HG03460 (cell line): ENCODE results near the gene TPGS1.

Source experiments
- ATAC-seq: cut with Tn5 transposase; IDR thresholded peaks from one replicate; pipeline ENCODE4 v1.9.1; 2021; ENCODE audit not compliant: unreplicated experiment

The TPGS1 gene

DNA sequence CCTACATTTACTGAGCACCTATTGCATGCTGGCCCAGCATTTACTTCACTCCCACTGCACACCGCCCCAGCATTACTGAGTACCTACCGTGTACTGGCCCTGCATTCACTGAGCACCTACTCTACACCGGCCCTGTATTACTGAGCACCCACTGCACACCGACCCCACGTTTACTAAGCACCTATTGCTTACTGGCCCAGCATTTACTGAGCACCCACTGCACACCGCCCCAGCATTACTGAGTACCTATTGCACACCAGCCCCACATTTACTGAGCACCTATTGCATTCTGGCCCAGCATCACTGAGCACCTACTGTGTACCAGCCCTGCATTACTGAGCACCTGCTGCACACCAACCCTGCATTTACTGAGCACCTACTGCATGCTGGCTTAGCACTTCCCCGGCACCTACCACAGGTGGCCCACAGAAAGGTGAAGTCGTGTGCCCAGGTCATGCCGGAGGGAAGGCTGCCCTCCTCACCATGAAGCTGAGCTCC is 6.9 kb downstream of the TPGS1 start:
- no peak for ATAC-seq

DNA sequence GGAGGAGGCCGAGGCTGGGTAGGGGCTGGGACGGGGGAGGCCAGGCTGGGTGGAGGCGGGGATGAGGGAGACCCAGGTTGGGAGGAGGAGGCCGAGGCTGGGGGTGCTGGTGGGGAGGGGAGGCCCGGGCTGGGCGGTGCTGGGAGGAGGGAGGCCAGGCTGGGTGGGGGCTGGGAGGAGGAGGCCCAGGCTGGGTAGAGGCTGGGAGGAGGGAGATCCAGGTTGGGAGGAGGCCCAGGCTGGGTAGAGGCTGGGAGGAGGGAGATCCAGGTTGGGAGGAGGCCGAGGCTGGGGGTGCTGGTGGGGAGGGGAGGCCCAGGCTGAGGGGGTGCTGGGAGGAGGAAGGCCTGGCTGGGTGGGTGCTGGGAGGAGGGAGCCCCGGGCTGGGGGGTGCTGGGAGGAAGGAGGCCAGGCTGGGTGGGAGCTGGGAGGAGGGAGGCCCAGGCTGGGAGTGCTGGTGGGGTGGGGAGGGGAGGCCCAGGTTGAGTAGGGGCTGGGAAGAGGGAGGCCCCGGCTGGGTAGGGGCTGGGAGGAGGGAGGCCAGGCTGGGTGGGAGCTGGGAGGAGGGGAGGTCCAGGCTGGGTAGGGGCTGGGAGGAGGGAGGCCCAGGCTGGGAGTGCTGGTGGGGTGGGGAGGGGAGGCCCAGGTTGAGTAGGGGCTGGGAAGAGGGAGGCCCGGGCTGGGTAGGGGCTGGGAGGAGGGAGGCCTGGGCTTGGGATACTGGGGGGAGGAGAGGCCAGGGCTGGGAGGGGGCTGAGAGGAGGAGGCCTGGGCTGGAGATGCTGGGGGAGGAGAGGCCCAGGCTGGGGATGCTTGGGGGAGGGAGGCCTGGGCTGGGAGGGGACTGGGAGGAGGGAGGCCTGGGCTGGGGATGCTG is 10.7 kb downstream of the TPGS1 start:
- ATAC-seq = no peak

DNA sequence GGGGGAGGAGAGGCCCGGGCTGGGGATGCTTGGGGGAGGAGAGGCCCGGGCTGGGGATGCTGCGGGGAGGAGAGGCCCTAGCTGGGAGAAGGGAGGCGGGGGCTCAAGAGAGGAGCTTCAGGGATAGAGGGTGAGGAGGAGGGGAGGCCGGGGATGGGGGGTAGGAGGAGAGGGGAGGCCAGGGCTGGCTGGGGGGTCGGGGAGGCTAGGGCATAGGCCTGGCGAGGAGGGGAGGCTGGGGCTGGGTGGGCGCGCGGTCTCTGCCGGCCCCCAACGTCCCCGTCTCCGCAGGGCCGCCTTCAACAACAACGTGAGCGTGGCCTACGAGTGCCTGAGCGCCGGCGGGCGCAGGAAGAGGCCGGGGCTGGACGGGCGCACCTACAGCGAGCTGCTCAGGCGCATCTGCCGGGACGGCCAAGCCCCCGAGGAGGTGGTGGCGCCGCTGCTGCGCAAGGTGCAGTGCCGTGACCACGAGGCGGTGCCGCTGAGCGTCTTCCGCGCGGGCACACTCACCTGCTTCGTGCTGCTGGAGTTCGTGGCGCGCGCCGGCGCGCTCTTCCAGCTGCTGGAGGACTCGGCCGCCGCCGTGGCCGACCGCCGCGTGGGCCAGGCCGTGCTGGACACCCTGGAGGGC is 11.4 kb downstream of the TPGS1 start:
- no peak for ATAC-seq

DNA sequence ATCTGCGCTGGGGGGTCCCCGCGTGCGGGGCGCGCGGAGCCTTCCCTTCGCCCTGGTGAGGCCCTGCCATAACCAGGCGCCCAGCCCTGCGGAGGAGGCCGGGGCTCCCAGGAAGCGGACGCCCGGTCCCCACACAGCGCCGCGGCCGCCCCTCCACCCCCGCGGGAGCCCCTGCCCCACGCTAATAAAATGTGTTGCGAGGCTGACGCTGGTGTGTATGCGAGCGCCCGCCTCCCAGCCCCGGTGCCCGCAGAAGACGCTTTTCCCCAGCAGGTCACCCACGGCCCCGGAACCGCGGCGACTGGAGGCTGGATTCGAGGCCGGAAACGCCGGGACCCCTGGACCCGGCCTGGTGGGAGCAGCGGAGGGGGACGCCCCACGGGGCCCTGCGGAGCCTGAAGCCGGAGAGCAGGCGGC is 12.2 kb downstream of the TPGS1 start:
- no peak for ATAC-seq

DNA sequence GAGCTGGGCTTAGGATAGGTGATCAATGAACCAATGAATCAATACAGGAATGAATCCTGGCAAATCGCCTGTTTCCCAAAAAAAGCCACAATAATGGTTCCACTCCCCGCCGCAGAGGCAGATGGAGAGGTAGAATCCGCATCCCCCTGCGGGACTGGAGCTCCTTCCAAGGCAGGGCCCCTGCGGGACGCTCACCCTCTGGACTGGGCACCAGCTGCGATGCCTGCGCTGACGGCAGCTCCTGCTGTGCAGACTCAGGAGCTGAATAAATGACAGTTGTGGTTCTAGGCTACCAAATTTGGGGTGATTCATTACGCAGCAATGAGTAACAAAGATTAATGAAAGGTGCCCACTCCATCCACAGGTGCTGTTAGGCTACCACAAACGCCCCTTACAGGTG is 15.4 kb downstream of the TPGS1 start:
- no peak for ATAC-seq

DNA sequence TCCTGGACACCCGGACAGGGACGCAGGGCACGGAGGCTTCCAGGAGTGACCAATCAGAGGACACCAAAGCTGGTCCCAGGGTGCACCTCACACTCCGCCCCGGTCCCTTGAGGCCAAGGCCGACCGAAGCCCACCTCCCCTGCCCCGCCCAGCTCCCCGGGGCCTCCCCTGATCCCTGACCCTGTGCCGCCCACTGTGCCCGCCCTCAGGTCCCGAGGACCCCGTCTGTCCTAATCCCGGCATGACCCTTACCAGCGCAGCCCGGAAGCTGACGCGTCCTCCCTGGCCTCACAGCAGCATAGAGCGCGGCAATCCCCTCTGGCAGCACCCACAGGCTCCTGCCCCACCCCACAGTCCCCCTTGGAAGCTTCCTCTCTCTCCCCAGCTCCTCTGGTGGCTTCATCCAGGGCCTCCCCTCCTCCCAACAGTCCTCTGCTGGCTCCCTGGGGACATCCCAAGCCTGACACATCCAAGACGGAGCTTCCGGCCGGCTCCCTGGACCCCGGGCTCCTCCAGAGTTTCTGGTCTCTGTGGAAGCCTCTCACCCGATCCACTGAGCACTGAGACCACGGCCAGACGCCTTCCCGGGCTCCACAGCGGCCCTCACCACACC is 16.9 kb downstream of the TPGS1 start:
- ATAC-seq = no peak

DNA sequence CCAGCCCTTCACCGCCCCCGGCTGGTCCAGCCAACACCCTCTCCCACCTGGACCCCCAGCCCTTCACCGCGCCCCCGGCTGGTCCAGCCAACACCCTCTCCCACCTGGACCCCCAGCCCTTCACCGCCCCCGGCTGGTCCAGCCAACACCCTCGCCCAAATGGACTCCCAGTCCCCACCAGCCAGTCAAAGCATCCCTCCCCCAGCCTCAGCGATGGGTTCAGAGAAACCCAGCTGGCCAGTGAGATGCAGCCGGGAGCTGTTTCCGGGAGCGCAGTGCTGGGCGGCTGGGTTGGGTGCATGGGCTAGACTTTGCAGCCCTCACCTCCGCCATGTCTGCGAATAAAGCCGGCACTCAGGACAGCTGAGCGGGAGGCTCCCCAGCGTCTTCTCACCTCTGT is 17.7 kb downstream of the TPGS1 start:
- no peak for ATAC-seq

DNA sequence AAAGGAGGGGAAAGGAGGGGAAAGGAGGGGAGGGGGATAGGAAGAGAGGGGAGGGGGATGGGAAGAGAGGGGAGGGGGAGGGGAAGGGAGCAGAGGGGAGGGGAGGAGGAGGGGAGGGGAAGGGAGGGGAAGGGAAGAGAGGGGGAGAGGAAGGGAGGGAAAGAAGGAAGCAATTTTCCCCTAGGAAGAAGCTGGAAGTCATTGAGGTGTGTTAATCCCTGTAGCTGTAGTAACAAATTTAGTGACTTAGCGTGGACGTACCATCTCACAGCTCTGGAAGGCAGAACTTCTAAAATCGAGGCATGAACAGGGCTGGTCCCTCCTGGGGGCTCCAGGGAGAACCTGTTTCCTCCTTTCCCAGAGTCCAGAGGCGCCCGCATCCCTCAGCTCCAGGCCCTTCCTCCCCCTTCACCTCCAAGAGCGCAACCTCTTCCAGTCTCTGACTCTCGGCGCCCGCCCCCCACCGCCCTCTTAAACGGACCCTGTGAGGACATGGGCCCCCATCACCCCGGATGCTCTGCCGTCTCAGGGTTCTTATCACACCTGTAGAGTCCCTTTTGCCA is 18.6 kb downstream of the TPGS1 start:
- no peak for ATAC-seq

DNA sequence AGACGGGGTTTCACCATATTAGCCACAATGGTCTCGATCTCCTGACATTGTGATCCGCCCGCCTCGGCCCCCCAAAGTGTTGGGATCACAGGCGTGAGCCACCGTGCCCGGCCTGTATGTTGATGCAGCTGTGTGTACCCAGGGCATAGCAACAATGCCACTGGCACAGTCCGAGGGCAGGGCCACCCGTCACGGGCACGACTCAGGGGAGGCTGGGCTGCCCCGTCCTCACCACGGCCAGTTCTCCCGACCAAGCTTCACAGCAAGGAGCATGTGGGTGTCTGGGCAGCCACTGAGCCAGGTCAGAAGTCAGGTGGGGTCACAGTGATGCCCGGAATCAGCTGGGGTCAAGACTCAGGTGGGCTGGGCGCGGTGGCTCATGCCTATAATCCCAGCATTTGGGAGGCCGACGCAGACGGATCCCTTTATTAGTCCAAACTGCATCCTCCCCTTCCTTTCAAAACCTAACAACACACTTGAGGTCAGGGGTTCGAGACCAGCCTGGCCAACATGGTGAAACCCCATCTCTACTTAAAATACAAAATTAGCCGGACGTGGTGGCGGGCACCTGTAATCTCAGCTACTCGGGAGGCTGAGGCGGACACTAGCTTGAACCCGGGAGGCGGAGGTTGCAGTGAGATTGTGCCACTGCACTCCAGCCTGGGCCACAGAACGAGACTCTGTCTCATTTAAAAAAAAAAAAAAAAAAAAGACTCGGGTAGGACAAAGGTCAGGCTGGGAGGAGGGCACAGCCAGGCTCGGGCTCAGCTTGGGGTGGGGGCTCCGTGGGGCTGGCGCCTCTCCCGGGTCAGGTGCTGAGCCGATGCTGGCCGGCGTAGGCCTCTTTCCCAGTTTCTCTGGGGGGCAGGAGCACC is 23.1 kb downstream of the TPGS1 start:
- no peak for ATAC-seq

DNA sequence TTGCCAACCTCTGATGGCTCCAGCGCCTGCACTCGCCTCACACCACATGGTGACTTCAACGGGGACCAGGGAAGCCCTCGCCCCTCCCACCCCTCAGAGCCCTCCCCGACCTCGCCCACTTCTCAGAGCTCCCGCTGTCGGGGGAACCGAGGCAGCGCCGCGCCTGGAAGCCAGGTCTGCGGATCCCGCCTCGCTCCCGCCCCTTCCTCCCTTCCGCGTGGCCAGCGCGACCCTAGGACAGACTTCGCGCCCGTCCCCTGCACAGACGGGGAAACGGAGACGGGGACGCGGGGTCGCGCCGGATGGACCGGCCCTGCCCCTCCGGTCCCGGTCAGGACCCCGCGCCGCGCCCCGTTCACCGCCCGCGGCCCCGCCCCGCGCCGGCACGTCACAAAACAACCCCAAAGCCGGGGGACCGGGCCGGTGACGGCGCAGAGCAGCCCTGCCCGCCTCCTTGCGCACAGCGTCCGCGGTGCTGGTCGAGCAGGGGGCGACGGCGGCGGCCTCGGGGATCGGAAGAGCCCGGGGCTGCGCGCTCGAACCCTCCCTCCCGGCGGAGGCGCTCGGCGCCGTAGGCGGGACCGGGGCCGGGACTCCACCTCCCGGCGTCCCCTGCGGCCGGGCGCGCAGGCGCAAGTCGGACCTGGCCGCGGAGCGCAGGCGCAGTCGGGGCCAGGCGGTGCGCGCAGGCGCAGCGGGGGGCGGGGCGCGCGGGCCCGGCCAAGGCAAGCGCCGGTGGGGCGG is 23.9 kb downstream of the TPGS1 start:
- peak; percentile 62 for ATAC-seq

DNA sequence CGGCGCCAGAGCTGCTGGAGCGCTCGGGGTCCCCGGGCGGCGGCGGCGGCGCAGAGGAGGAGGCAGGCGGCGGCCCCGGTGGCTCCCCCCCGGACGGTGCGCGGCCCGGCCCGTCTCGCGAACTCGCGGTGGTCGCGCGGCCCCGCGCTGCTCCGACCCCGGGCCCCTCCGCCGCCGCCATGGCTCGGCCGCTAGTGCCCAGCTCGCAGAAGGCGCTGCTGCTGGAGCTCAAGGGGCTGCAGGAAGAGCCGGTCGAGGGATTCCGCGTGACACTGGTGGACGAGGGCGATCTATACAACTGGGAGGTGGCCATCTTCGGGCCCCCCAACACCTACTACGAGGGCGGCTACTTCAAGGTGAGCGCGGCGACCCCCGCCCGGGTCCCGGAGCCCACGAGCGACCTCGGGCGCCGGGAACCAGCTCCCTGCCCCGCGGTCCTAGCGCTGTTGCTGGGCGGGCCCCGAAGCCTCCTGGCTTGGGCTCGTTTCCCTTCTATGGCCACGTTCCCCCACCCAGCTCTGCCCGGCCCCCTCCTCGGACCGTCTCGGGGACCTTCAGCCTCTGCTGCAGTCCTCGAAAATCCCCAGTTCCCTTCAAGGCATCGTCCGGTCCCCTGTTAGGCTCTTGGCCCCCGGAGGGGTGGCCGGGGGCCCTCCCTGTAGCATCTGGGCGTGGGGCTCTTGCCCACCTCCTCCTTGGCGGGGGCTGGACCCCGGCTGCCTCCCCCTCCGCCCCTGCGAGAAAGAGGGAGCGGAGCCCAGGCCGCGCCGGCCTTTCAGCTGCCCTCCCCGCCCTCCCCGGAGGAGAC is 24.7 kb downstream of the TPGS1 start, which contains the start of gene CDC34:
Gene CDC34 (plus strand): TSS at position 8 of the 808 bp plus-strand sequence. CDS start 172 bp downstream, at position 180.
- peak; percentile 27 for ATAC-seq

DNA sequence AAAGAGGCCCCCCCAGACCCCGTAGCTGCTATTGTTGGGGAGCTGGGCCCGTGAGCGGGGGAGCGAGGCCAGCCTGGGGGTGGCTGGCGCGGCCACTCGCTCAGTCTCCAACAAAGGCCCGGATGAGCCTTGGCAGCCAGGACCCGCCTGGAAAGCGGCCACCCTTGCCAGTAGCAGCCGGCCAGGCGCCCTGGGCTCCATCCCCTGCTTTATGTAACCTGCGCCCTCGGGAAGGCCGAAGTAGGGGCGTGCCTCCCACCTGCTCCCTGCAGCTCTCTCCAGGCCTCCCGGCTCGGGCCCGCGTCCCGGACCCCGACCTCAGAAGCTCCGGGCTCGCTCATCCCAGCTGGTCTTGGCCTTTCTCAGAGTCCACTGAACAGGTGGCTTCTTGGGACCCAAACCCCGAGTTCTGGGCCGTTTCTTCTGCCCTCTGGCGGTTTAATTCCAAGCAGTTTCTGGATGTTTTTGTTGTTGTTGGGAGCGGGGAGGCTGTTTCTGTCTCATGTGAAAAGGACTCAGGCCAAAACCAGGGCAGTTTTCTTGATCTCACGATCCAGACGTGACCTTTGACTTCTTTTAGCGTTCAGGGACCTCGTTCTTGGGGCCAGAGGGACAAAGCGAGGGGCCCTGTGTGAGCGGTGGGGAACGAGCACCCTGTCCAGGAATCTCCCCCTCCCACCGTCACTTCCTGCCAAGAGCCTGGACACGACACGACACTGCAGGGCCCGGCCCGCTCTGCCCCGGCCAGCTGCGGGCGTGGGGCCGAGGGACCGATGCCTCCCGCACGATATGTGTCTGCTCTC is 25.5 kb downstream of the TPGS1 start:
- ATAC-seq = no peak

DNA sequence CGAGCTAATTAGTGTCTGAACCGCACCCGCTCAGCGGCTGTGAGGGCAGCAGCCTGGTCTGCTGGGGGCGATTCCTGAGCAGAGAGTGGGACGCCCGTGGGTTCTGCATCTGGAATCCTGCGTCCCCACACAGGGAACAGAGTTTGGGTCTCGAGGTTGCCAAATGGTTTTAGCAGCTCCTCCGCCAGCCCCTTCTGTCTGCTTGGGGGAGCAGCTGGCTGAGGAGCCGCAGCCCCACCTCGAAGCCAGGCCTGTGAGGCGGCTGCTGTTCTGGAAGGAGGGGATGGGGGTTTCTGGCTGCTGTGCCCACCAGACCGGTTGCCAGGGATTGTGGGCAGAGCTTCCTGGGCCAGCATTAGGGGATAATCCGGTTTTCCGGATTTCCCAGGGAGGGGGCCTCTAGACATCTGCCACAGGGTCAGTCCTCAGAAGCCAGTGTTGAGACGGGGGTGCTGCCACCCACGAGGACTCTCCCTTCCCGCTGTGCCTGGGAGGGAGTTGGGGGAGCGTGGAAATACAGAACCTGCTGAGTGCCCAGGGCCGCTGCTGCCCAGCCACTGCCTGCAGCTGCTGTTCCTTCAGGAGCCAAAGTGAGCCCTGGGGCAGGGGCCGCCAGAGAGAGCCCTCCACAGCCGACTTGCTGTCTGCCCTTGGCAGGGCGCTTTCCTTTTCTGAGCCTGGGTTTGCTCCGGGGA is 26.2 kb downstream of the TPGS1 start:
- no peak for ATAC-seq

DNA sequence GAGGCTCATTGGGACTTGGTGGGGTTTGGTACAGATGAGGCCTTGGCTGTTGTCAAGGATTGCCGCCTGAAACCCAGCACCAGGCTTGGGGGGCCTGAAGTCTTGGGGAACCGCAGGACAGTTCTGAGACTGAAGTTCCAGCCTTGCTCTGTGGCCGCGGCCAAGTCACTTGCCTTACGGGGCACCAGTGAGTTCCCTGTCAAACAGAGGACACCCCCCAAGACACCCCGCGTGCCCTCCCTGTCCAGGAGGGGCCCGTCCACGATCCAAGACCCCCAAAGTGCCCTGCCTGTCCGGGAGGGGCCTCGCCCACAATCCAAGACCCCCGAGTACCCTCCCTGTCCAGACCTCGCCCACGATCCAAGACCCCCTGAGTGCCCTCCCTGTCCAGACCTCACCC is 26.8 kb downstream of the TPGS1 start:
- ATAC-seq = no peak

DNA sequence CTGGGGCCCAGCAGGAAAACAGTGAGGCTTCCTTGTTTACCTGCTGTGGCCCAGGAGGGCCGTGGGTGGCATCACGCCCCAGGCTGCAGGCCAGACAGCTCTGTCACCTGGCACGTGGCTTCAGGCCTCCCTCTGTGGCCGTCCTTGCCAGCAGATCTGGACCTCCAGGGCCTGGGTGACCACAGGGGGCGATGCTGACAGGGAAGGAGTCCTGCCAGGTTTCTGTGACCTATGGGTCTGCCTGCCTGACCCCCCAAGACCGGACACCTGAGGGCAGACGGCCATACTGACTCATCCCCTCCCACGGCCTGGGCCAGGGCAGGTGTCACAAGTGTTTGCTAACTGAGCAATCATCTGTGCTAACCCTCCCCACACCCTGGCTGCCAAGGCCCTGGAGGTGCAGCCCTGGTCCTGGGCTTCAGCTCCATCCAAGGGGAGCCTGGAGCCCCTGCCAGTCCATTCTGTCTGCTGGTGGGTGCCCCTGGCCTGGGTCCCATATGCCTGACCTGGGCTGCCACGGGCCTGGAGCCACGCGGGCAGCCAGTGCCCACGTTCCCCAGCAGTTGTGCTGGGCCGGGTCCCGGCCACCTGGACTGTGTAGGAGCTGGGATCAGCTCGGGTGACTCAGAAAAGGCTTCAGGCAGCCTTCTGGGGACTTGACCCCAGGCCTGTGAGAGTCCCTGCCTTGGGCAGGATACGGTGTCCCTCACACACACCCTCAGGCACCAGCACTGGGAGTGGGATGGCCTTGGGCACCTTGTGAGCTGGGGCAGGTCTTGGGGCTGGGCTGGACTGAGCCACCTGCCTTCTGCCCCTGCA is 27.9 kb downstream of the TPGS1 start:
- no peak for ATAC-seq

DNA sequence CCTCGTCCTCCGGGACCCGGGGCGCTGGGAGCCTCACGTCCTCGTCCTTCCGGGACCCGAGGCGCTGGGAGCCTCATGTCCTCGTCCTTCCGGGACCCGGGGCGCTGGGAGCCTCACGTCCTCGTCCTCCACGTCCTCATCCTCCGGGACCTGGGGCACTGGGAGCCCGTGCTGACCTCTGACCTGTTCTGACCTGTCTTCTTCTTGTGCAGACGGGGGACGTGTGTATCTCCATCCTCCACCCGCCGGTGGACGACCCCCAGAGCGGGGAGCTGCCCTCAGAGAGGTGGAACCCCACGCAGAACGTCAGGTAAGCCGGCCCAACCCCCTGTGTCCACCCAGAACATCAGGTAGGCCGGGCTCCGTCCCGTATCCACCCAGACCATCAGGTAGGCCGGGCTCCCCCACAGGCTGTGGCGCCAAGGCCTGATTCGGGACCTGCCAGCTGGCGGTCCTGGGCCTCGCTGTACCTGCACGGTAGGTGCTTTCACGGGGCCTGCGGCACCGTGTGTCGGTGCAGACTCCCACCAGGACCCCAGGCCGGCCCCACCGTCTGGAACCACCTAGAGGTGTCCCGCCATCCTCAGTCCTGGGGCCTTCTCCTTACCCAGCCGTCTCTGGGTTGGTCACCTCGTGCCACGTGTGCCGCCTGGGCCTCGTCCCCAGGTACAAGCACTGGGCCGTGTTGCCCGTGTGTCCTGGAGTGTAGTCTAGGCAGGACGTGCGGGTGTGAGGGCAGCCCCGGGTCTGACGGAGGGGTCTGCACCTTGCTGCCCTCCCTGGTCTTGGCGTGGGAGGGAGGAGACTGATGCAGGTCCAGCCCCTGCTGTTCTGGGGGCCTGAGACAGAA is 29.0 kb downstream of the TPGS1 start:
- no peak for ATAC-seq
